ENCODE data around the gene ACER3. TPM values are rescaled to one million over a fixed set of nuclear protein-coding genes. Genes with fewer than 3 reads are reported as not detected.
A peak's percentile ranks its signal among the peaks of the same experiment; 100 is the strongest.

ACER3 gene
- total RNA-seq, 1 donor from 2014 or later, result 17.3 TPM

- Histone ChIP-seq H3K27me3 (ENCODE audit: insufficient read depth, low read length) (peaks cover 14% of the 10 kb centered on the region), H3K27ac (ENCODE audit: low read depth, low read length) (no peak overlapping the region), H3K4me2 (ENCODE audit: low read length) (no peak overlapping the region), H3K79me2 (ENCODE audit: insufficient read depth, low read length) (no peaks in the 10 kb centered on the region), H3K36me3 (ENCODE audit: insufficient read depth, low read length) (no peaks in the 10 kb centered on the region), H4K20me1 (ENCODE audit: insufficient read depth, low read length) (no peaks in the 10 kb centered on the region), H3K4me1 (ENCODE audit: insufficient read depth, low read length) (no peaks in the 10 kb centered on the region), H3K9me3 (ENCODE audit: insufficient read depth, low read depth, low read length) (no peaks in the 10 kb centered on the region), H3K4me3 (ENCODE audit: insufficient read depth, low read depth, low read length) (no peak overlapping the region), H3K9ac (ENCODE audit: low read length) (no peak overlapping the region), H2AFZ (ENCODE audit: low read depth, low read length) (no peak overlapping the region)
- no peak overlapping the region for H3K4me3 Mint-ChIP-seq (ENCODE audit: unreplicated experiment)
- no peak overlapping the region for H3K27ac Mint-ChIP-seq (ENCODE audit: unreplicated experiment)
- no peaks in the 10 kb centered on the region for H3K9me3 Mint-ChIP-seq (ENCODE audit: unreplicated experiment)
- DNase-seq (ENCODE audit: low read depth) (peak; percentile 61), FAIRE-seq (no peak)
- TF ChIP-seq EZH2 (IDR thresholded peaks at IDR 0.05; ENCODE audit: insufficient read depth, low read length), result no peak
- no peak for TF ChIP-seq CTCF (IDR thresholded peaks at IDR 0.05; ENCODE audit: insufficient read depth, low read depth, low read length)
- peaks cover 3% of the 10 kb centered on the region for H3K4me1 Mint-ChIP-seq (ENCODE audit: low read depth, unreplicated experiment)
- H3K36me3 Mint-ChIP-seq (ENCODE audit: low read depth, unreplicated experiment), result no peaks in the 10 kb centered on the region
- H3K27me3 Mint-ChIP-seq (ENCODE audit: low read depth, unreplicated experiment), result peaks cover 14% of the 10 kb centered on the region
Measured at GRCh38 chr11:76835928-76836612, 24.6 kb upstream of the ACER3 start.

GRCh38 chr11:76836613-76837291 lies 24.0 kb upstream of the ACER3 start:
- H3K36me3 Mint-ChIP-seq (ENCODE audit: low read depth, unreplicated experiment), result no peaks in the 10 kb centered on the region
- H3K27ac Mint-ChIP-seq (ENCODE audit: unreplicated experiment), result no peak overlapping the region
- H3K4me1 Mint-ChIP-seq (ENCODE audit: low read depth, unreplicated experiment), result peaks cover 3% of the 10 kb centered on the region
- no peaks in the 10 kb centered on the region for H4K20me1 ChIP-seq (ENCODE audit: insufficient read depth, low read length)
- no peaks in the 10 kb centered on the region for H3K36me3 ChIP-seq (ENCODE audit: insufficient read depth, low read length)
- H3K4me3 ChIP-seq (ENCODE audit: insufficient read depth, low read depth, low read length), result no peak overlapping the region
- no peak for TF ChIP-seq CTCF (IDR thresholded peaks at IDR 0.05; ENCODE audit: insufficient read depth, low read depth, low read length)
- FAIRE-seq (no peak), DNase-seq (ENCODE audit: low read depth) (no peak)
- no peak overlapping the region for H3K4me2 ChIP-seq (ENCODE audit: low read length)
- H3K27me3 ChIP-seq (ENCODE audit: insufficient read depth, low read length), result peaks cover 18% of the 10 kb centered on the region
- no peaks in the 10 kb centered on the region for H3K9me3 Mint-ChIP-seq (ENCODE audit: unreplicated experiment)
- no peak overlapping the region for H3K27ac ChIP-seq (ENCODE audit: low read depth, low read length)
- H3K4me3 Mint-ChIP-seq (ENCODE audit: unreplicated experiment), result no peak overlapping the region
- peaks cover 17% of the 10 kb centered on the region for H3K27me3 Mint-ChIP-seq (ENCODE audit: low read depth, unreplicated experiment)
- H3K9ac ChIP-seq (ENCODE audit: low read length), result no peak overlapping the region
- no peaks in the 10 kb centered on the region for H3K79me2 ChIP-seq (ENCODE audit: insufficient read depth, low read length)
- H2AFZ ChIP-seq (ENCODE audit: low read depth, low read length), result no peak overlapping the region
- no peaks in the 10 kb centered on the region for H3K9me3 ChIP-seq (ENCODE audit: insufficient read depth, low read depth, low read length)
- no peaks in the 10 kb centered on the region for H3K4me1 ChIP-seq (ENCODE audit: insufficient read depth, low read length)

Measured in astrocyte (in vitro differentiated cells and primary cell).